AG04450 (cell line): ENCODE measurements around the gene GPI. TPM values are rescaled to one million over a fixed set of nuclear protein-coding genes. Genes with fewer than 3 reads are reported as not detected.
A peak's percentile ranks its signal among the peaks of the same experiment; 100 is the strongest.

Source experiments
- CTCF ChIA-PET: fragments of 300-600, 350-600 bp; formaldehyde crosslinking; extraction: SDS; loops from one replicate; lab custom pipeline; 2022; ENCODE audit warnings: antibody characterized with exemption, inconsistent platforms; lab: Charles Lee
- POLR2A ChIA-PET: fragments of 350-600 bp; formaldehyde crosslinking; extraction: SDS; loops from one replicate; lab custom pipeline; 2021; ENCODE audit warnings: antibody characterized with exemption, inconsistent platforms; lab: Yijun Ruan, JAX
- DNase-seq: peaks from one replicate; pipeline ENCODE4 v3.0.0-alpha.2; 2011; ENCODE audit warnings: low read depth, low spot score
- H3K27ac ChIP-seq: one replicate; pipeline ENCODE4 v1.5.1; 2012; ENCODE audit warnings: low read depth, low read length, control low read depth
- H3K27me3 ChIP-seq: one replicate; pipeline ENCODE4 v1.6.0; 2012; ENCODE audit warnings: low read length; ENCODE audit not compliant: control insufficient read depth, insufficient read depth
- H3K4me3 ChIP-seq: 2 replicates; pipeline ENCODE4 v1.5.1; 2011; ENCODE audit warnings: mild to moderate bottlenecking, low read depth, low read length, control low read depth
- H3K9me3 ChIP-seq: 2 replicates; pipeline ENCODE4 v1.5.1; 2012; ENCODE audit warnings: low read length; ENCODE audit not compliant: control insufficient read depth, insufficient read depth
- polyA plus RNA-seq: library from polyadenylated mRNA; depleted of rRNA; stranded (reverse); fragments of >200 nt; gene quantifications from 2 replicates; pipeline ENCODE4 v1.2.3, GENCODE V29; 2011
- TF ChIP-seq, protein P1 (sequence below): IDR thresholded peaks from 2 replicates; pipeline ENCODE4 v1.5.1; 2011; ENCODE audit warnings: low read depth, low read length, control low read depth, inconsistent platforms

GPI gene
- polyA plus RNA-seq, 1 experiment: 141 TPM

DNA sequence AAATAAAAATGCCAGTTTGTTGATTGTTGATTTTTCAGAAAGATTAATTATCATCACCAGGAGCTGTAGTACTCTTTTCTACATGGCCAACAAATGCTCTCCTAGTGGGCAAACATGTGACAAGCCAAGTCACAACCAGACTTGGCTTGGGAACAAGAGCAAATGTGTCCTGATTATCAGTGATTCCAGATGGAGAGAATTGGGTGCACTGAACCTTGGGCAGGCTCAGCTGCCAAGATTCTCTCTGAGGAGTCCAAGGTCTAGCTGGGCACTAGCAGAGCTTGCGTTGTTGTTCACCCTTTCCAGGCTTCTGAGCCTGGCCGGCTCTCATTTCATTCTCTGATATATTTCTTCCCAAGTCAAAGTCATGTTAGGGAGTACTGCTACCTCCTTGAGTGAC, 27.3 kb upstream of the GPI start:
- ChIA-PET POLR2A (no interaction called here), CTCF (interaction anchor here (0.6 to 2.2 kb wide), 12 partner anchors 8 to 117 kb away, joined by 3 to 11 read pairs (median 3); no protein-coding TSS in a partner anchor)
- H3K9me3 ChIP-seq: no peaks in the 10 kb centered on the region
- TF ChIP-seq, protein P1, sequence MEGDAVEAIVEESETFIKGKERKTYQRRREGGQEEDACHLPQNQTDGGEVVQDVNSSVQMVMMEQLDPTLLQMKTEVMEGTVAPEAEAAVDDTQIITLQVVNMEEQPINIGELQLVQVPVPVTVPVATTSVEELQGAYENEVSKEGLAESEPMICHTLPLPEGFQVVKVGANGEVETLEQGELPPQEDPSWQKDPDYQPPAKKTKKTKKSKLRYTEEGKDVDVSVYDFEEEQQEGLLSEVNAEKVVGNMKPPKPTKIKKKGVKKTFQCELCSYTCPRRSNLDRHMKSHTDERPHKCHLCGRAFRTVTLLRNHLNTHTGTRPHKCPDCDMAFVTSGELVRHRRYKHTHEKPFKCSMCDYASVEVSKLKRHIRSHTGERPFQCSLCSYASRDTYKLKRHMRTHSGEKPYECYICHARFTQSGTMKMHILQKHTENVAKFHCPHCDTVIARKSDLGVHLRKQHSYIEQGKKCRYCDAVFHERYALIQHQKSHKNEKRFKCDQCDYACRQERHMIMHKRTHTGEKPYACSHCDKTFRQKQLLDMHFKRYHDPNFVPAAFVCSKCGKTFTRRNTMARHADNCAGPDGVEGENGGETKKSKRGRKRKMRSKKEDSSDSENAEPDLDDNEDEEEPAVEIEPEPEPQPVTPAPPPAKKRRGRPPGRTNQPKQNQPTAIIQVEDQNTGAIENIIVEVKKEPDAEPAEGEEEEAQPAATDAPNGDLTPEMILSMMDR: no peak
- no peak overlapping the region for H3K4me3 ChIP-seq
- H3K27ac ChIP-seq: no peak overlapping the region
- DNase-seq: no peak
- no peaks in the 10 kb centered on the region for H3K27me3 ChIP-seq

DNA sequence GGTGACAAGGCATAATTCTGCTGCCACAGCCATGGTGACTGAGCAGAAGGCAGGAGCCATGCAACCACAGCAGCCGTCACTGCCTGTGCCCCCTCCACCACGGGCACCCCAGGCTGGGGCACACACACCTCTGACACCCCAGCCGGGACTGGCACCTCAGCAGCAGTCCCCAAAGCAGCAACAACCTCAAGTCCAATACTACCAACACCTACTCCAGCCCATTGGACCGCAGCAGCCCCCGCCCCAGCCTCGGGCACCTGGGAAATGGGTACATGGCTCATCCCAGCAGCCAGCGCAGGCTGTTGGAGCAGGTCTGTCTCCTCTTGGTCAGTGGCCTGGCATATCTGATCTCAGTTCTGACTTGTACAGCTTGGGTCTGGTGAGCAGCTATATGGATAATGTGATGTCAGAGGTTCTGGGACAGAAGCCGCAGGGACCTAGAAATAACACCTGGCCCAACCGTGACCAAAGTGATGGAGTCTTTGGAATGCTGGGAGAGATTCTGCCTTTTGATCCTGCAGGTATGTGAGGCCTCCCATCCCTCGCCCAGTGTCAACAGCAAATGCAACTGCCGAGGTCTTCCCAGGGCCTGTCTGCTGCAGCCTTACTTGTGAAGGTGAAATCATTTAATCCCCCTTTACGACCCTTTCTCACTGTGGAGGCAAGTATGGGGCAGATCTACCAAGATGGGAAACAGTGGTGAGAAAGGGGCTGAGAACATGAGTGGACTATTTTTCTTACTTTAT, 22.9 kb upstream of the GPI start:
- TF ChIP-seq, protein P1: no peak
- POLR2A ChIA-PET: no interaction called here
- Histone ChIP-seq H3K27ac (no peak overlapping the region), H3K4me3 (no peak overlapping the region), H3K9me3 (peaks cover 9% of the 10 kb centered on the region; the same call in 1 of the 2 replicates), H3K27me3 (no peaks in the 10 kb centered on the region)
- CTCF ChIA-PET: interaction anchor here (4.9 kb wide), 1 partner anchor 8 kb away, joined by 46 read pairs; no protein-coding TSS in a partner anchor
- no peak for DNase-seq

DNA sequence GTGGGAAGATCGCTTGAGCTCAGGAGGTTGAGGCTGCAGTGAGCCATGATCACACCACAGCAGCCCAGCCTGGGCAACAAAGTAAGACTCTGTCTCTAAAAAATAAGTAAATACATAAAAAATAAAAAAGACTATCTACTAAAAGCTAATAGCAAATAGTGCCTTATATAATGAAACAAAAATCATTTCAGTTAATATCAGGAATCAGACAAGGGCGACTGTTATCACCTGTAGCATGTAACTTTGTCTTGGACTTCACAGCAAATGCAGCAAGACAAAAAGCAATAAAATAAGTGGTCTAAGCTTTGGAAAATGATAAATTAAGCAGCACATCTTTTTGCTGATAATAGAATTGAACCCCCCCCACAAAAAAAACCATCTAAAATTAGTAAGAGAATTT, 21.2 kb upstream of the GPI start:
- H3K27me3 ChIP-seq: no peaks in the 10 kb centered on the region
- ChIA-PET CTCF (interaction anchor here (0.6 to 4.9 kb wide), 7 partner anchors 10 to 302 kb away, joined by 3 to 46 read pairs (median 3); no protein-coding TSS in a partner anchor), POLR2A (interaction anchor here (0.6 kb wide), 1 partner anchor 41 kb away, joined by 6 read pairs; no protein-coding TSS in a partner anchor)
- peaks cover 9% of the 10 kb centered on the region; the same call in 1 of the 2 replicates for H3K9me3 ChIP-seq
- TF ChIP-seq, protein P1: no peak
- no peak overlapping the region for H3K27ac ChIP-seq
- no peak for DNase-seq
- no peak overlapping the region for H3K4me3 ChIP-seq

DNA sequence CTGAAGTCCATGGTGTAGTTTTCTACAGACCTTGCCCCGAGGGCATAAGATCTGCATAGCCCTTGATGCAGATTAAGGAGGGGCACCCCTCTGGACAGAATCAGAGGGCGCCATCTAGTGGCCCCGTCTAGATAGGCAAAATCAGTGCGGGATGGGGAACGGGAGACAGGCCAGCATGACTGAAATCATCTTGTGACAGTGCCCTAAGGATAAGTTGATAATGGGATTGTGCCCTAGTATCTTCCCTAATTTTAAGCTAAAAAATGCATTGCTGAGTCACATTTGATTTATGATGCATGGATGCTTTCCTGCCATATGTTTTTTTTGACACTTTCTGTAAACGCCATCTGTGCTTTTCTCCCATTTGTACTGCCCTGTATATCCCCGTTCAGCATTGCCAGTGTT, 19.0 kb upstream of the GPI start:
- CTCF ChIA-PET: interaction anchor here (0.6 to 4.9 kb wide), 46 partner anchors 8 to 551 kb away, joined by 3 to 54 read pairs (median 5); partner anchors contain the start of gene GPI
- POLR2A ChIA-PET: no interaction called here

More for the DNA sequence above, 19.0 kb upstream of the GPI start:
- Histone ChIP-seq H3K9me3 (peaks cover 9% of the 10 kb centered on the region; the same call in 1 of the 2 replicates), H3K27ac (no peak overlapping the region), H3K27me3 (no peaks in the 10 kb centered on the region), H3K4me3 (no peak overlapping the region)
- no peak for DNase-seq
- TF ChIP-seq, protein P1: peak; percentile 92
